Hepatic stellate cell (primary cell): ENCODE measurements around the gene NFKB2.

ENCODE experiments used
- DNase-seq: peaks from one replicate; pipeline ENCODE4 v3.0.0; 2011; ENCODE audit warnings: low spot score

The NFKB2 gene

GRCh38 chr10:102395400-102396316, at the start of gene NFKB2:
Gene NFKB2 (plus strand): TSS chr10:102395705. CDS start chr10:102395960, 255 bp downstream.
- DNase-seq: peak; percentile 95

GRCh38 chr10:102347236-102347828, 48.2 kb upstream of the NFKB2 start:
- peak; percentile 14 for DNase-seq

GRCh38 chr10:102352066-102352715, 43.3 kb upstream of the NFKB2 start:
- DNase-seq: peak; percentile 65

- no peak for DNase-seq
These were observed 41.1 kb upstream of the NFKB2 start for GRCh38 chr10:102354451-102354850.

GRCh38 chr10:102358712-102359382, 36.7 kb upstream of the NFKB2 start:
- no peak for DNase-seq

GRCh38 chr10:102367441-102367840, 28.1 kb upstream of the NFKB2 start:
- no peak for DNase-seq

GRCh38 chr10:102368077-102368476, 27.4 kb upstream of the NFKB2 start:
- DNase-seq: no peak

- DNase-seq: no peak
These were observed 24.2 kb upstream of the NFKB2 start for GRCh38 chr10:102371295-102371694.

- no peak for DNase-seq
These were observed 20.3 kb upstream of the NFKB2 start for GRCh38 chr10:102375250-102375649.

GRCh38 chr10:102375867-102376266, 19.6 kb upstream of the NFKB2 start:
- DNase-seq: no peak

- no peak for DNase-seq
These were observed 18.6 kb upstream of the NFKB2 start for GRCh38 chr10:102376901-102377300.

- DNase-seq: no peak
These were observed 16.1 kb upstream of the NFKB2 start for GRCh38 chr10:102379383-102379782.

GRCh38 chr10:102381983-102382382, 13.5 kb upstream of the NFKB2 start:
- no peak for DNase-seq

GRCh38 chr10:102382871-102383270, 12.6 kb upstream of the NFKB2 start:
- no peak for DNase-seq

- DNase-seq: no peak
These were observed 11.5 kb upstream of the NFKB2 start for GRCh38 chr10:102384053-102384452.

- no peak for DNase-seq
These were observed 10.7 kb upstream of the NFKB2 start for GRCh38 chr10:102384606-102385429.

- DNase-seq: no peak
These were observed 5.6 kb upstream of the NFKB2 start for GRCh38 chr10:102389894-102390293.

- no peak for DNase-seq
These were observed 3.2 kb upstream of the NFKB2 start for GRCh38 chr10:102392306-102392705.

- DNase-seq: no peak
These were observed 2.0 kb upstream of the NFKB2 start for GRCh38 chr10:102393411-102394078.

- peak; percentile 99 for DNase-seq
These were observed 1.3 kb upstream of the NFKB2 start for GRCh38 chr10:102394079-102394800.
